Prostate gland (tissue), 2 donors: ENCODE results near the gene SLC12A3.

Experiments
- CTCF ChIP-seq, 4 experiments: fragments of 200-600 bp in 2 of 4; fragments of 450-650 bp in 2 of 4; sonication (generic) in 2 of 4; IDR thresholded peaks; 1 replicate in 3 of 4; 2 replicates in 1 of 4; pipeline ENCODE4 v1.5.1; 2016 to 2019; ENCODE audit warnings: antibody characterized with exemption in 4 of 4, mild to moderate bottlenecking in 2 of 4, moderate library complexity in 2 of 4
- POLR2A ChIP-seq: fragments of 450-650 bp; IDR thresholded peaks from one replicate; pipeline ENCODE4 v1.6.1; 2016; ENCODE audit warnings: antibody characterized with exemption, mild to moderate bottlenecking
- POLR2AphosphoS5 ChIP-seq: sonication (generic); formaldehyde crosslinking; IDR thresholded peaks from one replicate; pipeline ENCODE4 v1.6.1; 2017; ENCODE audit warnings: antibody characterized with exemption

DNA sequence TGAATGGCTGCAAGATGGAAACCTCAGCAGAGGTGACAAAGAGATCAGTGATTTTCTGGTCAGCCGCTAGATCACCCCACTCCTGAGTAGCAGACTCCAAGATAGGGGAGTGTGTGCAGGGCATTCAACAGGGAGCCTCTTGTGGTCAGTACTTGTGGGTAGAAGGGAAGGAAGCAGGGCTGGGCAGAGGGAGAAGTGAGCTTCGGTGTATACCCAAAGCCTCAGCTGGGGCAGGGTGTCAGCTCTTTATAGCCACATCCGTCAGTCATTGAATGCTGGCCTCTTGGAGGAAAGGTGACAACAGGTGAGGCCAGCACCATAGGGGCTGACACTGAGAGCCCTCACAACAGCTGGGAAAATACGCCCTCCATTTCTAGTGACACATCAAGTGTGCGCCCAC, 2.2 kb upstream of the SLC12A3 start:
- no peak for TF ChIP-seq CTCF (IDR thresholded peaks at IDR 0.05)
- TF ChIP-seq POLR2A = no peak
- TF ChIP-seq POLR2AphosphoS5 = no peak
